Measurements from ENCODE around the gene AUTS2.

GRCh38 chr7:70229242-70229641 lies 631.0 kb downstream of the AUTS2 start:
- TF ChIP-seq SUZ12 (IDR thresholded peaks at IDR 0.05; ENCODE audit: extremely low read depth, insufficient read depth, insufficient read length): no peak
- no peak for TF ChIP-seq YY1 (IDR thresholded peaks at IDR 0.05; ENCODE audit: insufficient read depth, insufficient read length)
- no peak for TF ChIP-seq ZNF274 (IDR thresholded peaks at IDR 0.05; ENCODE audit: low read depth, low read length)
